ENCODE results near the gene TPM2. TPM values are rescaled to one million over a fixed set of nuclear protein-coding genes. Genes with fewer than 3 reads are reported as not detected.

The TPM2 gene
- total RNA-seq, 2 experiments from 2014 or later, result 4.9 to 6.6 TPM

DNA sequence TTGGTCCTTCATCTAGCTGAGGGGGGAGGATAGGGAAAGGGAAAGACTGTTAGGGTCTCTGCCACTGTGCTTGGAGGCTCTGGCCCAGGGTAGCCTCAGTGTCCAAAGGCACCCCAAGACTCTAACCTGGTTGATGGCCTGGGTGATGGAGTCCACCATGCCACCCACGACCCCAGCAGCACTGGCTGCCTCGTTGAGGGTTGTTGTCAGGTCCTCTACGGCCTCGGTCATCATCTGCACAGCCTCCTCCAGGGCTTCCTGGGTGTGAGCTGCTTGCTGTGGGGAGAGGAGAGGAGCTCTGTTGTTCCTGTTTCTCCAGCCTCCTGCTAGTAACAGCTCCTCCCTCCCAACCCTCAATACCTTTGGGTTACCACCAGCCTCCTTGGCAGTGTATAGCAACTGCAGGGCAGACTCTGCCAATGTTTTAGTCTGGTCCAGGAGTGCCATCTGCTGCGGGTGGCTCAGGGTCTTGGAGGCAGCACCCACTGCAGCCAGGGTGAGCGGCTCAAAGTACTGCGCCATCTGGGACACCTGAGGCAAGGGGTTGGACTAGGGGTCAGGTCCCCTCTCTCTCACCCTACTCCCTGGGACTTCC, 16.2 kb upstream of the TPM2 start:
- Mint-ChIP-seq H3K4me1 (ENCODE audit: low read depth) (no peaks in the 10 kb centered on the region), H3K27me3 (ENCODE audit: low read depth) (no peaks in the 10 kb centered on the region), H3K27ac (no peak overlapping the region), H3K9me3 (no peaks in the 10 kb centered on the region), H3K36me3 (ENCODE audit: low read depth) (peaks cover 55% of the 10 kb centered on the region), H3K4me3 (no peak overlapping the region)
- CTCF ChIA-PET, result interaction anchor here (1.2 to 4.9 kb wide), 2 partner anchors 10 to 24 kb away, joined by 4 to 30 read pairs; no protein-coding TSS in a partner anchor
- intact Hi-C loops (cut with micrococcal nuclease), result no loop called here
- no peak for DNase-seq

DNA sequence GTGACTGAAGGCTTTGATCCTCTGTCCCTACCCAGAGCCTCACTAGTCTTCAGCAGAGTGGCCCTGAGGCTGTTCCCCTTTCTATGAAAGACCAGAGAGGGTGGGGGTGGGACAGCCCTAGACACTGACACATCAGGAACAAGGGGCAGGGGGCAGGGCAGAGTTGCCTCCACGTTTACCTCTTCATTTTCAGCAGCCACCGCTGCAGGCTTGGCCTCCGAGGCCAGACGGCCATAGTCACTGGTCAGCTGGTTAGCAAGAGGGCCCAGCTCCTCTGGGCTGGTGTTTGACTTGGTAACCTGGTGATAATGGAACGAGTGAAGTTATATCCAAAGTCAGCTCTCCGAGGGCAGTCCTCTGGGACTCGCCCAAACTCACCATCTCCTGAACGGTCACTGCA, 15.6 kb upstream of the TPM2 start:
- Mint-ChIP-seq H3K36me3 (ENCODE audit: low read depth) (peaks cover 50% of the 10 kb centered on the region), H3K27ac (no peak overlapping the region)
- CTCF ChIA-PET, result interaction anchor here (4.9 kb wide), 1 partner anchor 10 kb away, joined by 30 read pairs; no protein-coding TSS in a partner anchor

DNA sequence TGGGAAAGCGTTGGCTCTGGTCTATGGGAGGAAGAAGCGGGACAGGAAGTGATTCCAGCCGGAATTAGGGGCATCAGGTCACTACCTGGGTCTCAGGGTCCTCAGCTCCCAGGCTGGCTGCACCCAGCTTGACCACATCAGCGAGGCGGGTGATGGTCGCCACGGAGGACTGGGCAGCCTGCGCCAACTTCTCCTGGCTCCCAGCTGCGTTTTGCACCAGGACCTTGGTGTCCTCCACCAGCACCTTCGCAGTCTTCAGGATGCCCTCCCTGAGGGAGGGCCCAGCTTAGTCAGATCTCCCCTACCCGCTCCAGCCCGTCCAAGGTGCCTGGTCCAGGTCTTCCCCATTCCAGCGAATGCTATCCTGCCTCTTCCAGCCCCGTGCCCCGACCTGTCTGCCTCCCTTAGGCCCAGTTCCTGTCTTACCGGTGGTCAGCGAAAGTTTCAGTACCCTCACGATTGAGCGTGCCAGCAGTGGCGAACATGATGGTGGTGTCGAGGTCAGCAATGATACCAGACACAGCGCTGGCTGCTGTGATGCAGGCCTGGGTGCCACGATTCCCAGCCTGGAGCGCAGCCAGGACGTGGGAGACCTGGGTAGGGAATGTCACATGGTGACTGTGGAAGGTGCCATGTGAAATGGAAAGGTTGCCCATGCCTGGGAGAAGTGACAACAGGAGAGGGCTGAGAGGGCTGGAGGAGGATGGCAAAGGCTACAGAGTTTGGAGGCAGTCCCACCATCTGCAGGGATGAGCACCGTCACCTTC, 14.4 kb upstream of the TPM2 start:
- DNase-seq, result no peak
- Mint-ChIP-seq H3K4me3 (no peak overlapping the region), H3K27me3 (ENCODE audit: low read depth) (no peaks in the 10 kb centered on the region), H3K9me3 (no peaks in the 10 kb centered on the region), H3K4me1 (ENCODE audit: low read depth) (no peaks in the 10 kb centered on the region), H3K36me3 (ENCODE audit: low read depth) (peaks cover 44% of the 10 kb centered on the region), H3K27ac (no peak overlapping the region)
- CTCF ChIA-PET, result interaction anchor here (0.9 to 4.9 kb wide), 2 partner anchors 8 to 14 kb away, joined by 3 to 30 read pairs; no protein-coding TSS in a partner anchor
- intact Hi-C loops (cut with micrococcal nuclease), result no loop called here

More for the DNA sequence above, 15.6 kb upstream of the TPM2 start:
- DNase-seq, result no peak
- no peaks in the 10 kb centered on the region for H3K27me3 Mint-ChIP-seq (ENCODE audit: low read depth)
- H3K4me1 Mint-ChIP-seq (ENCODE audit: low read depth), result no peaks in the 10 kb centered on the region
- intact Hi-C loops (cut with micrococcal nuclease), result no loop called here
- H3K9me3 Mint-ChIP-seq, result no peaks in the 10 kb centered on the region
- no peak overlapping the region for H3K4me3 Mint-ChIP-seq

DNA sequence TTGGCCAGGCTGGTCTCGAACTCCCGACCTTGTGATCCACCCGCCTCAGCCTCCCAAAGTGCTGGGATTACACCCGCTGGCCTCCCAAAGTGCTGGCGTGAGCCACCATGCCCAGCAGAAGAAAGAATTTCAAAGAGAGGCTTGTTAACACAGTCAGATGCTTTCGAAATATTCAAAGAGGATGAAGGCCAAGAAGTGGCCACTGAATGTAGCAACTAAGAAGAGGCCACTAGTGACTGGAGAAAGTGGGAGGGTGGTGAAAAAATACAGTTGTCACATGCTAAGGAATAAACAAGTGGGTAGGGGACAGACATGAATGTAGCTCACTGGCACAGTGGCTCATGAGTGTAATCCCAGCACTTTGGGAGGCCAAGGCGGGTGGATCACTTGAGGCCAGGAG, 13.0 kb upstream of the TPM2 start:
- intact Hi-C loops (cut with micrococcal nuclease), result no loop called here
- Mint-ChIP-seq H3K27ac (no peak overlapping the region), H3K9me3 (no peaks in the 10 kb centered on the region), H3K4me1 (ENCODE audit: low read depth) (no peaks in the 10 kb centered on the region), H3K36me3 (ENCODE audit: low read depth) (peaks cover 39% of the 10 kb centered on the region), H3K4me3 (no peak overlapping the region), H3K27me3 (ENCODE audit: low read depth) (no peaks in the 10 kb centered on the region)
- CTCF ChIA-PET, result interaction anchor here (0.9 kb wide), 1 partner anchor 16 kb away, joined by 3 read pairs; no protein-coding TSS in a partner anchor
- DNase-seq, result no peak

DNA sequence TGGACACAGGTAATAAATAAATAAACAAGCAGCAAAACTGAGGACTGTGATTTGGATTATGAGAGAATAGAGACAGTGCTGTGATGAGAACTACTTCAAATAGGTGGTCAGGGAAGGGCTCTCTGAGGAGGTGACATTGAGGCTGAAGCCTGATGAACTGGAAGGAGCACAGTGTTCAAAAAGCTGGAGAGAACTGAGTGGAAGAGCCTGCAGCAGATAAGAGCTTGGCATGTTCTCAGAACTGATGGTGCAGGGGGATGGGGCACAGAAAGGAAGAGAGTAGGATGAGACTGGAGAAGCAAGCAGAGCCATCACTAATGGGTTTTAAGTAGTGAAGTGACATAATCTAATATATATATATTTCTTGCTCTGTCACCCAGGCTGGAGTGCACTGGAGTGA, 11.2 kb upstream of the TPM2 start:
- H3K4me3 Mint-ChIP-seq, result no peak overlapping the region
- no peaks in the 10 kb centered on the region for H3K9me3 Mint-ChIP-seq
- DNase-seq, result no peak
- peaks cover 34% of the 10 kb centered on the region for H3K36me3 Mint-ChIP-seq (ENCODE audit: low read depth)
- CTCF ChIA-PET, result interaction anchor here (0.6 to 1.3 kb wide), 6 partner anchors 9 to 360 kb away, joined by 3 to 8 read pairs (median 3); partner anchors contain the start of gene TPM2
- H3K27me3 Mint-ChIP-seq (ENCODE audit: low read depth), result no peaks in the 10 kb centered on the region
- H3K4me1 Mint-ChIP-seq (ENCODE audit: low read depth), result peaks cover 1% of the 10 kb centered on the region
- H3K27ac Mint-ChIP-seq, result no peak overlapping the region
- intact Hi-C loops (cut with micrococcal nuclease), result no loop called here

DNA sequence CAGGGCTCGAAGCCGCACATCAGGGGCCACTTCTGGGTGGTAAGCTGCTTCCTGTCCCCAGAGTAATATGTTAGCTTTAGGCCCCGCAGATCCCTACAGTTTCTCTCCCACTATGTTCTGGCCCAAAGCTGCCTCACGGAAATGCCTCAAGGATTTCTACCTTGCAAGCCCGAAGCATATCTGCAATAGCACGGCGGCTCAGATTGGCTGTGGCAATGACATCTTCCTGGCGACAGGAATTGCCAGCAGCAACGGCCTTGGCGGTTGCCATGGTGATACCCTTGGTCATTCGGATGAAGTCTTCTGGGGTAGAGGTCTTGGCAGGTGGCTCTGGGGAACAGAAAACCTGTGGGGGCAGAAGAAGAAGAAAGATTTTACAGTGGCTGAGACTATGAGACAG, 10.3 kb upstream of the TPM2 start:
- peaks cover 30% of the 10 kb centered on the region for H3K36me3 Mint-ChIP-seq (ENCODE audit: low read depth)
- H3K4me1 Mint-ChIP-seq (ENCODE audit: low read depth), result peaks cover 1% of the 10 kb centered on the region
- CTCF ChIA-PET, result interaction anchor here (1.3 to 6.0 kb wide), 2 partner anchors 10 to 29 kb away, joined by 8 to 68 read pairs; partner anchors contain the start of genes CREB3, TLN1 and TPM2
- no peaks in the 10 kb centered on the region for H3K27me3 Mint-ChIP-seq (ENCODE audit: low read depth)
- H3K4me3 Mint-ChIP-seq, result no peak overlapping the region
- DNase-seq, result no peak
- no peak overlapping the region for H3K27ac Mint-ChIP-seq
- H3K9me3 Mint-ChIP-seq, result no peaks in the 10 kb centered on the region
- intact Hi-C loops (cut with micrococcal nuclease), result no loop called here

DNA sequence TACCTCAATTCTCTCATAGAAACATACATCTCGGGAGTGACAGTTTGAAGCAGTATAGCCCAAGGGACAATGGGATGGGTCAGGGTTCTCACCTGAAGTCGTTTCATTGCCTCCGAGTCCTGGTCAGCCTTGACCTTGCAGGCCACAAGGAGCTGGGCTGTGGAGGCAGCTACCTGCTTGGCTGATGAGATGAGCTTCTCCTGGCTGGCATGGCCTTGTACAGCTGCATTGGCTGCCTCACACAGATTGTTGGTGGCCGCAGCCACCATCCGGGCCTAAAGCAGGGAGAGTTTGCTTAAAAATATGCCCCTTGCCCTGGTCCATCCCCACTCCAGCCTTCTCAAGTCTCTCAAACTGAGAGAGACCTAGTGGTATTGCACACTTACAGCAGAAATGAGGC, 8.5 kb upstream of the TPM2 start:
- Mint-ChIP-seq H3K27ac (no peak overlapping the region), H3K4me3 (no peak overlapping the region), H3K4me1 (ENCODE audit: low read depth) (peaks cover 1% of the 10 kb centered on the region), H3K36me3 (ENCODE audit: low read depth) (peaks cover 16% of the 10 kb centered on the region), H3K27me3 (ENCODE audit: low read depth) (no peaks in the 10 kb centered on the region), H3K9me3 (no peaks in the 10 kb centered on the region)
- intact Hi-C loops (cut with micrococcal nuclease), result no loop called here
- no peak for DNase-seq
- CTCF ChIA-PET, result interaction anchor here (3.6 to 8.4 kb wide), 4 partner anchors 23 to 33 kb away, joined by 13 to 86 read pairs (median 55); partner anchors contain the start of genes ARHGEF39, CA9, CREB3 and TLN1

DNA sequence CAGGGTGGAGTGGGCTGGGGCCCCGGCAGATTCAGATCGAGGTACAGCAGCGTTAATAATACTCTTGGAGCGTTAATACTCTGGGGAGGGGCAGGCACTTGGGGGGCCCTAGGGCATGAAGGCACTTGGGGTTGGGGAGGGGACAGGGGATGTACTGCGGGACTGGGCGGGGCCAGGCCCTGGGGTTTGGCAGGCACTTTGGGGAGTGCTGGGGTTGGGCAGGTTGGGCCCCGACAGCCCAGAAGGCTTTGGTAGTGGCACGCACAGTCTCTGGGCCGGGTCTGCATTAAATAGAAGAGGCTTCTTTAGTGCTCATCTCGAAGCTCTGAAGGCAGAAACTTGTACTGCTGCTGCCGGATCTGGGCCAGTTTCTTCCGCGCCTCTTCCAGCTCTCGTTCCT, 7.8 kb upstream of the TPM2 start:
- H3K9me3 Mint-ChIP-seq, result no peaks in the 10 kb centered on the region
- CTCF ChIA-PET, result interaction anchor here (1.2 to 8.4 kb wide), 18 partner anchors 8 to 211 kb away, joined by 3 to 86 read pairs (median 17); partner anchors contain the start of genes ARHGEF39, CA9, CCDC107 and CREB3
- peaks cover 1% of the 10 kb centered on the region for H3K4me1 Mint-ChIP-seq (ENCODE audit: low read depth)
- DNase-seq, result no peak
- H3K27me3 Mint-ChIP-seq (ENCODE audit: low read depth), result no peaks in the 10 kb centered on the region
- intact Hi-C loops (cut with micrococcal nuclease), result no loop called here
- no peak overlapping the region for H3K4me3 Mint-ChIP-seq
- peaks cover 10% of the 10 kb centered on the region for H3K36me3 Mint-ChIP-seq (ENCODE audit: low read depth)
- no peak overlapping the region for H3K27ac Mint-ChIP-seq

DNA sequence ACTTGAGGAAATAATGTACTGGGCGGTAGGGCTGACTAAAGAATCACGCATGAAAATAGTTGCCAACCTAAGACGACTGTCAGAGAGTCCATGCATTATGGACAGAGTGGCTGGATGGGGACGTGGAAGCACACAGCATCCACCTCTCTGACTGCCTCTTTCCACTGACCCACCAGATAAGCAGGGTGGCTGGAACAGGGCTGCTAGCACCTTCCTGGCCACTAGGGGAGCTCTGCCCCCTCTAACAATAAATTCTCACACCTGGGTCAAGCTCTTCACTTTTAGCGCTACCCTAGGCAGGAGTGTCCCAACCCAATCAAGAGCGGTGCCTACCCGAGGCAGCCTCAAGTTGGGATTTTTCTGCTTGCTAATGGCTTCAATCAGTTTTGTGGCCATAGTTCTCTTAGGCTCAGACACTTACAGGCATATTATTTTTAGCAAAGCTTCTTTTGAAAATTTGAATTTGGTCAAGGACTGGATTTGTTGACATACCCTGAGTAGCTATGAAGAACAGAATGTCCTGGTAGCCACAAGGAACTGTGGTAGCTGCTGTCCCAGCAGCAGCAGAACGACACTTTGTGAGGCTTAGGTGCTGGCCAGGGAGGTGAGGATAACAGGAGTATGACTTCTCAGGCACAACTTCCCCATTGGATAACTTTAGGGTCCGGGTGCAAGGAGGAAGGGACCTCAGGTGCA, 6.9 kb upstream of the TPM2 start:
- CTCF ChIA-PET, result interaction anchor here (0.6 to 8.4 kb wide), 39 partner anchors 8 to 342 kb away, joined by 3 to 86 read pairs (median 5); partner anchors contain the start of genes ARHGEF39, CA9, CCDC107 and CREB3
- H3K4me3 Mint-ChIP-seq, result no peak overlapping the region
- H3K36me3 Mint-ChIP-seq (ENCODE audit: low read depth), result peaks cover 10% of the 10 kb centered on the region
- peaks cover 1% of the 10 kb centered on the region for H3K4me1 Mint-ChIP-seq (ENCODE audit: low read depth)
- H3K27me3 Mint-ChIP-seq (ENCODE audit: low read depth), result no peaks in the 10 kb centered on the region
- peak; percentile 70 for DNase-seq
- peak overlapping the region; percentile 51 for H3K27ac Mint-ChIP-seq
- intact Hi-C loops (cut with micrococcal nuclease), result loop anchor here (1.0 kb wide), 1 partner anchor 50 kb away; no protein-coding TSS in a partner anchor
- no peaks in the 10 kb centered on the region for H3K9me3 Mint-ChIP-seq

DNA sequence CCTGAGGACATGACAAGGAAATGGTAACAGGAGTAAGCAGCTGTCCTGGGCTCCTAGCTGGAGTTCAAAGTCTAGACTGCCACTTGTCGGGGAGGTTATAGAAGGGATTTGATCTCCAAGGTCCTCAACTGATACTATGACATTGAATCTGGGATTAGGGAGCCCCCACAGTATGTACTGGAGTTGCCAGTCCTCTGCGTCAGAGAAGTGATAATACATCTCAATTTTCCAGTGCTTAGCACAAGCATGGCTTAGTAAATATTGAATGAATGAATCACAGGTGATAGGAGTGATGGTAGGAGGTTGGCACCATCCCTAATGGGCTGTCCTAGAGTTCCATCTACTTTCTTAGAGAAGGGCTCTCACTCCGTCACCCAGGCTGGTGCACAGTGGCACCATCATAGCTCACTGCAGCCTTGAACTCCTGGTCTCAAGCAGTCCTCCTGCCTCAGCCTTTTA, 6.2 kb upstream of the TPM2 start:
- intact Hi-C loops (cut with micrococcal nuclease), result loop anchor here (1.0 kb wide), 1 partner anchor 50 kb away; no protein-coding TSS in a partner anchor
- CTCF ChIA-PET, result interaction anchor here (0.5 to 8.4 kb wide), 34 partner anchors 8 to 698 kb away, joined by 3 to 86 read pairs (median 6); partner anchors contain the start of genes ARHGEF39, CA9, CCDC107 and CREB3

DNA sequence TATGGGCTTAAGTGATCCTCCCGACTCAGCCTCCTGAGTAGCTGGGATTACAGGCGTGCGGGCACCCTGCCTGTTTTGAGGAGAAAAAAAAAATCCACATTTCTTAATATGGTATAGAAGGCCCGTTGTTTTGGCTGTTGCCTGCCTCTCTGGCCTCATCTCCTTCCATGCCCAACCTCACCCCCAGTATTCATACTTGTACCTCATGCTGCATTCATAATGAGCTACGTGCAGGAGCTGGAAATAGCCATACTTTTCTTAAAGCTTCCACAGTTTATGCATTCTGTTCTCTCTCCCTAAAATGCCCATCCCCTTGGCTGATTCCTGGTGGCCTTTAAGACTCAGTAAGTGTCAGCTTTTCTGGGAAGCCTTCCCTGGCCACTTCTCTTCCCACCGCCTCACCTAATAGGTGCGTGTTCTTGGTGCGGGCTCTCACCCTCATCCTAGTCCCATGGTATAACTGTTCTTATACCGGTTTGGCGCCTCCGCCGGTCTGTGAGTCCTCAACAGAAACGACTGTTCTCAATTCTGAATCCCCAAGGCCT, 2.1 kb upstream of the TPM2 start:
- Mint-ChIP-seq H3K4me3 (peak overlapping the region; percentile 33), H3K9me3 (no peaks in the 10 kb centered on the region), H3K36me3 (ENCODE audit: low read depth) (peaks cover 6% of the 10 kb centered on the region), H3K27ac (no peak overlapping the region), H3K4me1 (ENCODE audit: low read depth) (peaks cover 19% of the 10 kb centered on the region), H3K27me3 (ENCODE audit: low read depth) (no peaks in the 10 kb centered on the region)
- intact Hi-C loops (cut with micrococcal nuclease), result loop anchor here (2.0 kb wide), 1 partner anchor 27 kb away; the partner anchor contains the start of gene ARHGEF39
- CTCF ChIA-PET, result interaction anchor here (0.7 to 8.4 kb wide), 5 partner anchors 9 to 75 kb away, joined by 3 to 86 read pairs (median 3); partner anchors contain the start of genes CA9, CREB3 and TLN1
- DNase-seq, result no peak

More for the DNA sequence above, 6.2 kb upstream of the TPM2 start:
- Mint-ChIP-seq H3K27ac (no peak overlapping the region), H3K4me3 (no peak overlapping the region), H3K36me3 (ENCODE audit: low read depth) (peaks cover 10% of the 10 kb centered on the region), H3K4me1 (ENCODE audit: low read depth) (peaks cover 5% of the 10 kb centered on the region), H3K9me3 (no peaks in the 10 kb centered on the region), H3K27me3 (ENCODE audit: low read depth) (no peaks in the 10 kb centered on the region)
- DNase-seq, result no peak

Data from activated naive CD4-positive, alpha-beta T cell treated with anti-CD3 and anti-CD28 coated beads for 36 hours (primary cell).